ENCODE data around the gene TMEM247. TPM values are rescaled to one million over a fixed set of nuclear protein-coding genes. Genes with fewer than 3 reads are reported as not detected.

Gene TMEM247
- total RNA-seq, 1 experiment from 2014 or later, result not detected

DNA sequence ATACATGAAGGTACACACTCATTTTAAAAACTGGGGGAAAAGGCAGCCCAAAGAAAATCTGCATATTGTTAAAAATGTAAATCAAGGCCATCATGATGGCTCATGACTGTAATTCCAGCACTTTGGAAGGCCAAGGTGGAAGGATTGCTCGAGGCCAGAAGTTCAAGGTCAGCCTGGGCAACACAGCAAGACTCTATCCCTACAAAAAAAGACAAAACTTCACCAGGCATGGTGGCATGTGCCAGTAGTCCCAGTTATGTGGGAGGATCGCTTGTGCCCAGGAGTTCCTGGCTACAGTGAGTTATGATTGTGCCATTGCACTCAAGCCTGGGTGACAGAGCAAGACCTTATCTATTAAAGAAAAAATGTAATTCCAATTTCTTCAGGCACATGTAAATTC, 34.6 kb upstream of the TMEM247 start:
- Histone ChIP-seq H3K9me2 (ENCODE audit: insufficient read depth) (no peaks in the 10 kb centered on the region), H2AFZ (no peak overlapping the region)
- POLR2A ChIA-PET (ENCODE audit: unreplicated experiment), result no interaction called here

DNA sequence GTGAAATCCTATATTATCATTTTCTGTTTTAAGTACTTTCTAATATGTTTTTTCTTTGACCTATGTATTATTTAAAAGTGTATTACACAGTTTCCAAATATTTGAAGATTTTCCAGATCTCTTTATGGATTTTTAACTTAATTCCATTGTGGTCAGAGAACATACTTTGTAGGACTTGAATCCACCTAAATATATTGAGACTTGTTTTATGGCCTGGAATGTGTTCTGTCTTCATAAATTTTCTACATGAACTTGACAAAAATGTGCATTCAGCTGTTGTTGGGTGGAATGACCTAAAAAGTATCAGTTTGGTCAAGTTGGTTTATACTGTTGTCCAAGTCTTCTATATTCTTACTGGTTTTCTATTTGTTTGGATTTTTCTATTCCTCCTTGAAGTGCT, 33.8 kb upstream of the TMEM247 start:
- intact Hi-C loops (cut with micrococcal nuclease; ENCODE audit: unreplicated experiment), result no loop called here
- Histone ChIP-seq H3K4me3 (no peak overlapping the region), H3K9me3 (ENCODE audit: insufficient read depth, low read depth) (peaks cover 8% of the 10 kb centered on the region), H3K27ac (no peak overlapping the region), H4K20me1 (ENCODE audit: insufficient read depth) (no peaks in the 10 kb centered on the region), H3K79me2 (ENCODE audit: low read depth) (no peaks in the 10 kb centered on the region), H3F3A (ENCODE audit: insufficient read depth, low read depth) (no peaks in the 10 kb centered on the region), H2AFZ (no peak overlapping the region), H3K27me3 (ENCODE audit: insufficient read depth, low read depth) (no peaks in the 10 kb centered on the region), H3K9me2 (ENCODE audit: insufficient read depth) (no peaks in the 10 kb centered on the region), H3K4me2 (no peak overlapping the region), H3K4me1 (replicated peaks; ENCODE audit: insufficient read depth) (peaks cover 19% of the 10 kb centered on the region), H3K36me3 (ENCODE audit: low read depth) (no peaks in the 10 kb centered on the region)
- BruUV-seq (replicated peaks), result no TSS peak
- no peak for DNase-seq
- TF ChIP-seq, protein P1, sequence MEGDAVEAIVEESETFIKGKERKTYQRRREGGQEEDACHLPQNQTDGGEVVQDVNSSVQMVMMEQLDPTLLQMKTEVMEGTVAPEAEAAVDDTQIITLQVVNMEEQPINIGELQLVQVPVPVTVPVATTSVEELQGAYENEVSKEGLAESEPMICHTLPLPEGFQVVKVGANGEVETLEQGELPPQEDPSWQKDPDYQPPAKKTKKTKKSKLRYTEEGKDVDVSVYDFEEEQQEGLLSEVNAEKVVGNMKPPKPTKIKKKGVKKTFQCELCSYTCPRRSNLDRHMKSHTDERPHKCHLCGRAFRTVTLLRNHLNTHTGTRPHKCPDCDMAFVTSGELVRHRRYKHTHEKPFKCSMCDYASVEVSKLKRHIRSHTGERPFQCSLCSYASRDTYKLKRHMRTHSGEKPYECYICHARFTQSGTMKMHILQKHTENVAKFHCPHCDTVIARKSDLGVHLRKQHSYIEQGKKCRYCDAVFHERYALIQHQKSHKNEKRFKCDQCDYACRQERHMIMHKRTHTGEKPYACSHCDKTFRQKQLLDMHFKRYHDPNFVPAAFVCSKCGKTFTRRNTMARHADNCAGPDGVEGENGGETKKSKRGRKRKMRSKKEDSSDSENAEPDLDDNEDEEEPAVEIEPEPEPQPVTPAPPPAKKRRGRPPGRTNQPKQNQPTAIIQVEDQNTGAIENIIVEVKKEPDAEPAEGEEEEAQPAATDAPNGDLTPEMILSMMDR (conservative IDR thresholded peaks at IDR 0.05), result no peak
- TF ChIP-seq EZH2 (IDR thresholded peaks at IDR 0.05; ENCODE audit: low read depth), result no peak
- CTCF ChIA-PET, result no interaction called here
- POLR2A ChIA-PET (ENCODE audit: unreplicated experiment), result no interaction called here

More for the DNA sequence above, 34.6 kb upstream of the TMEM247 start:
- Histone ChIP-seq H4K20me1 (ENCODE audit: insufficient read depth) (no peaks in the 10 kb centered on the region), H3K27ac (no peak overlapping the region), H3K4me1 (replicated peaks; ENCODE audit: insufficient read depth) (peaks cover 14% of the 10 kb centered on the region), H3F3A (ENCODE audit: insufficient read depth, low read depth) (no peaks in the 10 kb centered on the region), H3K4me2 (no peak overlapping the region), H3K4me3 (no peak overlapping the region), H3K9me3 (ENCODE audit: insufficient read depth, low read depth) (peaks cover 8% of the 10 kb centered on the region), H3K79me2 (ENCODE audit: low read depth) (no peaks in the 10 kb centered on the region), H3K36me3 (ENCODE audit: low read depth) (no peaks in the 10 kb centered on the region), H3K27me3 (ENCODE audit: insufficient read depth, low read depth) (no peaks in the 10 kb centered on the region)
- TF ChIP-seq, protein P1 (conservative IDR thresholded peaks at IDR 0.05), result no peak
- TF ChIP-seq EZH2 (IDR thresholded peaks at IDR 0.05; ENCODE audit: low read depth), result no peak
- intact Hi-C loops (cut with micrococcal nuclease; ENCODE audit: unreplicated experiment), result no loop called here
- CTCF ChIA-PET, result no interaction called here
- no TSS peak for BruUV-seq (replicated peaks)
- DNase-seq, result no peak

DNA sequence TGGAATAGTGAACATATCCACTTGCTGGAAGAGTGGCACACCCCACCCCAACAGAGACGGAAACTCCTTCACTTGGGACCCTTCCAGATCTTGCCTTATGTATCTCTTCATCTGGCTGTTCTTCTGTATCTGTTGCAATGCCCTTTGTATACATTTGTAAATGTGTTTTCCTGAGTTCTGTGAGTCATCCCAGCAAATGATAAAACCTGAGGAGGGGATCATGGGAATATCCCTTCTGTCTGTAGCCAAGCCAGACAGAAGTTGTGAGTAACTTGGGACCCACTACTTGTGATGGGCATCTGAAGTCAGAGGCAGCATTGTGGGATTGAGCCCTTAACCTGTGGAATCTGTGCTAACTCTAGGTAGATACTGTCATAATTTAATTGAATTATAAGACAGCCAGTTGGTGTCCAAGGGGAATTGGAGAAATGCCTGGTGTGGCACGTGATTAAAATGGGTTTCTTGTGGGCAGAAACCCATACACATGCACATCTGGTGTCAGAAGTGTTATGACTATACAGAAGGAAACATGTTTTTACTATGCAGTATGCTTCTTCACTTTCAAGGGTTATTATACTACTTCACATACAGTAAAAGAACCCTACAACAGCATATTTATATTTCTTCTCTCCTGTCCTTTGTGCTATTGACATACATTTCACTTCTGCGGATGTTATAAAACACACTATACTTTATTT, 32.3 kb upstream of the TMEM247 start:
- Histone ChIP-seq H3K36me3 (ENCODE audit: low read depth) (no peaks in the 10 kb centered on the region), H3K27ac (no peak overlapping the region), H3F3A (ENCODE audit: insufficient read depth, low read depth) (no peaks in the 10 kb centered on the region), H3K4me1 (replicated peaks; ENCODE audit: insufficient read depth) (peaks cover 19% of the 10 kb centered on the region), H2AFZ (no peak overlapping the region), H3K9me2 (ENCODE audit: insufficient read depth) (no peaks in the 10 kb centered on the region), H3K9me3 (ENCODE audit: insufficient read depth, low read depth) (peaks cover 8% of the 10 kb centered on the region), H3K79me2 (ENCODE audit: low read depth) (no peaks in the 10 kb centered on the region), H3K27me3 (ENCODE audit: insufficient read depth, low read depth) (no peaks in the 10 kb centered on the region), H4K20me1 (ENCODE audit: insufficient read depth) (no peaks in the 10 kb centered on the region), H3K4me3 (no peak overlapping the region), H3K4me2 (no peak overlapping the region)
- BruUV-seq (replicated peaks), result no TSS peak
- intact Hi-C loops (cut with micrococcal nuclease; ENCODE audit: unreplicated experiment), result no loop called here
- ChIA-PET CTCF (no interaction called here), POLR2A (ENCODE audit: unreplicated experiment) (no interaction called here)
- DNase-seq, result no peak
- no peak for TF ChIP-seq EZH2 (IDR thresholded peaks at IDR 0.05; ENCODE audit: low read depth)
- TF ChIP-seq, protein P1 (conservative IDR thresholded peaks at IDR 0.05), result no peak

Data from PC-9 (cell line).